ENCODE results near the gene STARD4.

DNA sequence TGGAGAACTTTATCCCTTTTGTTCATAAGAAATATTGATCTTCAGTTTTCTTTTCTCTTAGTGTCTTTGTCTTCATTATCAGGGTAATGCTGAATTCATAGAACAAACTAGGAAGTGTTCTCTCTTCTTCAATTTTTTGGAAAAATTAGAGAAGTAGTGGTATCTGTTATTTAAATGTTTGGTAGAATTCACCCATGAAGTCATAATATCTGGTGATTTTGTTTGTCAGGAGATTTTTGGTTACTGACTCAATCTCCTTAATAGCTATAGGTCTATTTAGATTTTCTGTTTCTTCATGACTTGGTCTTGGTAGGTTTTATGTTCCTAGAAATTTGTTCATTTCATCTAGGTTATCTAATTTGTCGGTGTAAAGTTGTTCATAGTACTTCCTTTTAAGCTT is 45.4 kb upstream of the STARD4 start:
- TF ChIP-seq, protein P1, sequence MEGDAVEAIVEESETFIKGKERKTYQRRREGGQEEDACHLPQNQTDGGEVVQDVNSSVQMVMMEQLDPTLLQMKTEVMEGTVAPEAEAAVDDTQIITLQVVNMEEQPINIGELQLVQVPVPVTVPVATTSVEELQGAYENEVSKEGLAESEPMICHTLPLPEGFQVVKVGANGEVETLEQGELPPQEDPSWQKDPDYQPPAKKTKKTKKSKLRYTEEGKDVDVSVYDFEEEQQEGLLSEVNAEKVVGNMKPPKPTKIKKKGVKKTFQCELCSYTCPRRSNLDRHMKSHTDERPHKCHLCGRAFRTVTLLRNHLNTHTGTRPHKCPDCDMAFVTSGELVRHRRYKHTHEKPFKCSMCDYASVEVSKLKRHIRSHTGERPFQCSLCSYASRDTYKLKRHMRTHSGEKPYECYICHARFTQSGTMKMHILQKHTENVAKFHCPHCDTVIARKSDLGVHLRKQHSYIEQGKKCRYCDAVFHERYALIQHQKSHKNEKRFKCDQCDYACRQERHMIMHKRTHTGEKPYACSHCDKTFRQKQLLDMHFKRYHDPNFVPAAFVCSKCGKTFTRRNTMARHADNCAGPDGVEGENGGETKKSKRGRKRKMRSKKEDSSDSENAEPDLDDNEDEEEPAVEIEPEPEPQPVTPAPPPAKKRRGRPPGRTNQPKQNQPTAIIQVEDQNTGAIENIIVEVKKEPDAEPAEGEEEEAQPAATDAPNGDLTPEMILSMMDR (IDR thresholded peaks at IDR 0.05) = no peak
- no peak for TF ChIP-seq POLR2A (IDR thresholded peaks at IDR 0.05)
- no peak for TF ChIP-seq EP300 (IDR thresholded peaks at IDR 0.05)
- TF ChIP-seq POLR2AphosphoS5 (IDR thresholded peaks at IDR 0.05) = no peak

Measured in sigmoid colon (tissue), 4 donors.